ENCODE measurements around the gene MYRFL. TPM values are rescaled to one million over a fixed set of nuclear protein-coding genes. Genes with fewer than 3 reads are reported as not detected.

The MYRFL gene
- total RNA-seq, 4 donors from 2014 or later = not detected

GRCh38 chr12:69834576-69834975 is 9.5 kb downstream of the MYRFL start:
- H3K4me1 ChIP-seq = no peaks in the 10 kb centered on the region
- intact Hi-C loops (cut with DNase I) = no loop called here
- no peak for TF ChIP-seq EP300 (IDR thresholded peaks at IDR 0.05)
- TF ChIP-seq POLR2AphosphoS5 (IDR thresholded peaks at IDR 0.05) = no peak
- no peak for TF ChIP-seq CTCF (IDR thresholded peaks at IDR 0.05)
- no peak for TF ChIP-seq POLR2A (IDR thresholded peaks at IDR 0.05; ENCODE audit: low read depth)
- H3K4me3 ChIP-seq = no peak overlapping the region
- H3K36me3 ChIP-seq = no peaks in the 10 kb centered on the region
- DNase-seq (ENCODE audit: extremely low spot score) = no peak
- H3K27me3 ChIP-seq = no peaks in the 10 kb centered on the region
- no peak overlapping the region for H3K27ac ChIP-seq (replicated peaks in 1 of 4)
- H3K9me3 ChIP-seq = no peaks in the 10 kb centered on the region

GRCh38 chr12:69835081-69835480 is 10.1 kb downstream of the MYRFL start:
- Histone ChIP-seq H3K27me3 (no peaks in the 10 kb centered on the region), H3K9me3 (no peaks in the 10 kb centered on the region), H3K4me3 (no peak overlapping the region), H3K27ac (replicated peaks in 1 of 4) (no peak overlapping the region), H3K4me1 (no peaks in the 10 kb centered on the region), H3K36me3 (no peaks in the 10 kb centered on the region)
- intact Hi-C loops (cut with DNase I) = no loop called here
- TF ChIP-seq POLR2AphosphoS5 (IDR thresholded peaks at IDR 0.05) (no peak), CTCF (IDR thresholded peaks at IDR 0.05) (no peak), EP300 (IDR thresholded peaks at IDR 0.05) (no peak), POLR2A (IDR thresholded peaks at IDR 0.05; ENCODE audit: low read depth) (no peak)
- DNase-seq (ENCODE audit: extremely low spot score) = no peak
- 66% methylated on average over 3 of the region's 3 CpGs for WGBS

- Histone ChIP-seq H3K36me3 (no peaks in the 10 kb centered on the region), H3K9me3 (no peaks in the 10 kb centered on the region), H3K4me3 (no peak overlapping the region), H3K27ac (replicated peaks in 1 of 4) (no peak overlapping the region), H3K4me1 (no peaks in the 10 kb centered on the region), H3K27me3 (no peaks in the 10 kb centered on the region)
- intact Hi-C loops (cut with DNase I) = no loop called here
- 91% methylated on average over 5 of the region's 13 CpGs for WGBS
- DNase-seq (ENCODE audit: extremely low spot score) = no peak
- TF ChIP-seq POLR2A (IDR thresholded peaks at IDR 0.05; ENCODE audit: low read depth) (no peak), EP300 (IDR thresholded peaks at IDR 0.05) (no peak), POLR2AphosphoS5 (IDR thresholded peaks at IDR 0.05) (no peak)
Observed at GRCh38 chr12:69836015-69836414, 11.0 kb downstream of the MYRFL start.

- DNase-seq (ENCODE audit: extremely low spot score) = no peak
- Histone ChIP-seq H3K27me3 (no peaks in the 10 kb centered on the region), H3K4me1 (no peaks in the 10 kb centered on the region), H3K36me3 (no peaks in the 10 kb centered on the region), H3K4me3 (no peak overlapping the region), H3K27ac (replicated peaks in 1 of 4) (no peak overlapping the region), H3K9me3 (no peaks in the 10 kb centered on the region)
- intact Hi-C loops (cut with DNase I) = no loop called here
- no peak for TF ChIP-seq POLR2AphosphoS5 (IDR thresholded peaks at IDR 0.05)
- TF ChIP-seq EP300 (IDR thresholded peaks at IDR 0.05) = no peak
- TF ChIP-seq CTCF (IDR thresholded peaks at IDR 0.05) = no peak
- no peak for TF ChIP-seq POLR2A (IDR thresholded peaks at IDR 0.05; ENCODE audit: low read depth)
- 83% methylated on average over 4 of the region's 4 CpGs for WGBS
Observed at GRCh38 chr12:69837191-69837590, 12.2 kb downstream of the MYRFL start.

- Histone ChIP-seq H3K36me3 (no peaks in the 10 kb centered on the region), H3K27me3 (no peaks in the 10 kb centered on the region), H3K4me1 (no peaks in the 10 kb centered on the region), H3K27ac (replicated peaks in 1 of 4) (no peak overlapping the region), H3K9me3 (no peaks in the 10 kb centered on the region), H3K4me3 (no peak overlapping the region)
- TF ChIP-seq EP300 (IDR thresholded peaks at IDR 0.05) = no peak
- no peak for TF ChIP-seq POLR2A (IDR thresholded peaks at IDR 0.05; ENCODE audit: low read depth)
- no peak for TF ChIP-seq CTCF (IDR thresholded peaks at IDR 0.05)
- no peak for TF ChIP-seq POLR2AphosphoS5 (IDR thresholded peaks at IDR 0.05)
- no peak for DNase-seq (ENCODE audit: extremely low spot score)
- 86% methylated on average over 4 of the region's 4 CpGs for WGBS
- intact Hi-C loops (cut with DNase I) = no loop called here
Observed at GRCh38 chr12:69837657-69838415, 12.8 kb downstream of the MYRFL start.
